Measurements from ENCODE around the gene PLCB4. TPM values are rescaled to one million over a fixed set of nuclear protein-coding genes. Genes with fewer than 3 reads are reported as not detected.

Gene PLCB4
- total RNA-seq, 4 donors from 2014 or later, result 4.4 to 11.5 (median 8.7) TPM

- TF ChIP-seq CTCF (IDR thresholded peaks at IDR 0.05; ENCODE audit: low read depth), result no peak
Observed at GRCh38 chr20:9276966-9277468, 208.1 kb downstream of the PLCB4 start.

GRCh38 chr20:9279918-9280401 lies 211.1 kb downstream of the PLCB4 start:
- TF ChIP-seq CTCF (IDR thresholded peaks at IDR 0.05; ENCODE audit: low read depth), result no peak

GRCh38 chr20:9280666-9281065 lies 211.8 kb downstream of the PLCB4 start:
- no peak for TF ChIP-seq CTCF (IDR thresholded peaks at IDR 0.05; ENCODE audit: low read depth)

GRCh38 chr20:9281803-9282202 lies 212.9 kb downstream of the PLCB4 start:
- no peak for TF ChIP-seq CTCF (IDR thresholded peaks at IDR 0.05; ENCODE audit: low read depth)

- no peak for TF ChIP-seq CTCF (IDR thresholded peaks at IDR 0.05; ENCODE audit: low read depth)
Observed at GRCh38 chr20:9285617-9286016, 216.7 kb downstream of the PLCB4 start.

- TF ChIP-seq CTCF (IDR thresholded peaks at IDR 0.05; ENCODE audit: low read depth), result no peak
Observed at GRCh38 chr20:9286501-9287461, 217.9 kb downstream of the PLCB4 start.

GRCh38 chr20:9287826-9288225 lies 218.9 kb downstream of the PLCB4 start:
- no peak for TF ChIP-seq CTCF (IDR thresholded peaks at IDR 0.05; ENCODE audit: low read depth)
